HEK293 (cell line): Measurements from ENCODE around the gene FRMD4B.

Experiments used
- CTCF ChIA-PET: fragments of 350-600 bp; formaldehyde crosslinking; extraction: SDS; loops from one replicate; lab custom pipeline; 2021; ENCODE audit warnings: antibody characterized with exemption; lab: Yijun Ruan, JAX
- POLR2A ChIA-PET: fragments of 300-600 bp; formaldehyde crosslinking; extraction: SDS; loops from one replicate; lab custom pipeline; 2020; ENCODE audit warnings: antibody characterized with exemption, inconsistent platforms; lab: Yijun Ruan, JAX
- H3K27ac ChIP-seq: fragments of 200-500 bp; sonication (Bioruptor generic); 2 replicates; pipeline ENCODE4 v1.5.1; 2014; ENCODE audit warnings: low read depth, low read length, control low read depth, inconsistent platforms; ENCODE audit errors: extremely low read depth
- H3K36me3 ChIP-seq, 2 experiments: fragments of 200-500 bp in 1 of 2; sonication (Bioruptor generic) in 1 of 2; 1 replicate in 1 of 2; 2 replicates in 1 of 2; pipeline ENCODE4 v1.5.1; 2014 to 2017; ENCODE audit warnings: inconsistent platforms in 2 of 2, low read length in 2 of 2; ENCODE audit not compliant: control insufficient read depth in 2 of 2, insufficient read depth in 1 of 2
- H3K4me1 ChIP-seq: fragments of 200-500 bp; sonication (Bioruptor generic); 2 replicates; pipeline ENCODE4 v1.5.1; 2014; ENCODE audit warnings: mild to moderate bottlenecking, low read length, inconsistent platforms; ENCODE audit not compliant: control insufficient read depth, insufficient read depth
- H3K4me3 ChIP-seq: 2 replicates; pipeline ENCODE4 v1.5.1; 2011; ENCODE audit warnings: low read depth, mild to moderate bottlenecking, control low read depth, low read length, moderate library complexity
- H3K9me3 ChIP-seq: fragments of 200-500 bp; sonication (Bioruptor generic); 2 replicates; pipeline ENCODE4 v1.5.1; 2014; ENCODE audit warnings: low read depth, low read length, inconsistent platforms; ENCODE audit not compliant: control insufficient read depth, insufficient read depth
- AEBP2 ChIP-seq: fragments of 450-650 bp; formaldehyde crosslinking; IDR thresholded peaks from 2 replicates; pipeline ENCODE4 v1.5.1; 2016; ENCODE audit warnings: missing biosample characterization, missing genetic modification characterization, borderline replicate concordance
- EGR2 ChIP-seq: fragments of 450-650 bp; formaldehyde crosslinking; IDR thresholded peaks from 2 replicates; pipeline ENCODE4 v1.5.1; 2016; ENCODE audit warnings: low read depth, missing biosample characterization, missing genetic modification characterization
- ELK4 ChIP-seq: IDR thresholded peaks from 2 replicates; pipeline ENCODE4 v1.6.1; 2011; ENCODE audit warnings: mild to moderate bottlenecking, low read depth, low read length, borderline replicate concordance
- GLIS2 ChIP-seq: fragments of 450-650 bp; formaldehyde crosslinking; IDR thresholded peaks from 2 replicates; pipeline ENCODE4 v1.5.1; 2016; ENCODE audit warnings: missing biosample characterization, missing genetic modification characterization
- KLF10 ChIP-seq: fragments of 450-650 bp; IDR thresholded peaks from 2 replicates; pipeline ENCODE4 v1.5.1; 2018; ENCODE audit warnings: missing biosample characterization, mild to moderate bottlenecking, missing genetic modification characterization
- KLF17 ChIP-seq: fragments of 450-650 bp; formaldehyde crosslinking; IDR thresholded peaks from 2 replicates; pipeline ENCODE4 v1.5.1; 2016; ENCODE audit warnings: missing biosample characterization, missing genetic modification characterization
- MYNN ChIP-seq: fragments of 450-650 bp; formaldehyde crosslinking; IDR thresholded peaks from 2 replicates; pipeline ENCODE4 v1.5.1; 2016; ENCODE audit warnings: missing biosample characterization, missing genetic modification characterization, borderline replicate concordance
- PATZ1 ChIP-seq: fragments of 450-650 bp; formaldehyde crosslinking; IDR thresholded peaks from 2 replicates; pipeline ENCODE4 v1.5.1; 2016; ENCODE audit warnings: missing biosample characterization, missing genetic modification characterization
- REPIN1 ChIP-seq: fragments of 450-650 bp; formaldehyde crosslinking; IDR thresholded peaks from 2 replicates; pipeline ENCODE4 v1.5.1; 2017; ENCODE audit warnings: missing biosample characterization, missing genetic modification characterization, low read depth
- ZBTB21 ChIP-seq: fragments of 450-650 bp; formaldehyde crosslinking; IDR thresholded peaks from 2 replicates; pipeline ENCODE4 v1.5.1; 2017; ENCODE audit warnings: missing biosample characterization, missing genetic modification characterization
- ZBTB48 ChIP-seq: fragments of 450-650 bp; formaldehyde crosslinking; IDR thresholded peaks from 2 replicates; pipeline ENCODE4 v1.5.1; 2016; ENCODE audit warnings: missing biosample characterization, missing genetic modification characterization
- ZNF114 ChIP-seq: fragments of 450-650 bp; formaldehyde crosslinking; IDR thresholded peaks from 2 replicates; pipeline ENCODE4 v1.5.0; 2017; ENCODE audit warnings: missing biosample characterization, missing genetic modification characterization
- ZNF121 ChIP-seq: fragments of 450-650 bp; formaldehyde crosslinking; IDR thresholded peaks from 2 replicates; pipeline ENCODE4 v1.5.1; 2016; ENCODE audit warnings: missing biosample characterization, missing genetic modification characterization
- ZNF132 ChIP-seq: fragments of 450-650 bp; formaldehyde crosslinking; IDR thresholded peaks from 2 replicates; pipeline ENCODE4 v1.5.1; 2017; ENCODE audit warnings: missing biosample characterization, missing genetic modification characterization, borderline replicate concordance
- ZNF140 ChIP-seq: fragments of 450-650 bp; formaldehyde crosslinking; IDR thresholded peaks from 2 replicates; pipeline ENCODE4 v1.5.1; 2016; ENCODE audit warnings: missing biosample characterization, missing genetic modification characterization
- ZNF148 ChIP-seq: fragments of 450-650 bp; formaldehyde crosslinking; IDR thresholded peaks from 2 replicates; pipeline ENCODE4 v1.5.0; 2017; ENCODE audit warnings: missing biosample characterization, missing genetic modification characterization, borderline replicate concordance
- ZNF19 ChIP-seq: fragments of 450-650 bp; formaldehyde crosslinking; IDR thresholded peaks from 2 replicates; pipeline ENCODE4; 2016; ENCODE audit warnings: missing biosample characterization, missing genetic modification characterization, low read depth
- ZNF202 ChIP-seq: fragments of 450-650 bp; formaldehyde crosslinking; IDR thresholded peaks from 2 replicates; pipeline ENCODE4 v1.5.1; 2016; ENCODE audit warnings: missing biosample characterization, missing genetic modification characterization, borderline replicate concordance
- ZNF223 ChIP-seq: fragments of 450-650 bp; formaldehyde crosslinking; IDR thresholded peaks from 2 replicates; pipeline ENCODE4 v1.5.1; 2016; ENCODE audit warnings: missing biosample characterization, missing genetic modification characterization
- ZNF514 ChIP-seq: fragments of 450-650 bp; formaldehyde crosslinking; IDR thresholded peaks from 2 replicates; pipeline ENCODE4 v1.5.1; 2016; ENCODE audit warnings: missing biosample characterization, missing genetic modification characterization
- ZNF596 ChIP-seq: fragments of 450-650 bp; IDR thresholded peaks from 2 replicates; pipeline ENCODE4 v1.5.0; 2018; ENCODE audit warnings: missing biosample characterization, mild to moderate bottlenecking, missing genetic modification characterization, moderate library complexity
- ZNF629 ChIP-seq: fragments of 450-650 bp; formaldehyde crosslinking; IDR thresholded peaks from 2 replicates; pipeline ENCODE4 v1.5.1; 2017; ENCODE audit warnings: missing biosample characterization, missing genetic modification characterization
- ZNF660 ChIP-seq: fragments of 450-650 bp; IDR thresholded peaks from 2 replicates; pipeline ENCODE4 v1.5.1; 2018; ENCODE audit warnings: missing biosample characterization, mild to moderate bottlenecking, missing genetic modification characterization
- ZNF76 ChIP-seq: fragments of 450-650 bp; formaldehyde crosslinking; IDR thresholded peaks from 2 replicates; pipeline ENCODE4; 2016; ENCODE audit warnings: low read depth, missing biosample characterization, missing genetic modification characterization, borderline replicate concordance
- TF ChIP-seq, protein P1 (sequence below): fragments of 450-650 bp; formaldehyde crosslinking; IDR thresholded peaks from 2 replicates; pipeline ENCODE4 v1.5.1; 2017; ENCODE audit warnings: missing biosample characterization, missing genetic modification characterization

The FRMD4B gene

GRCh38 chr3:69160525-69160924, 225.4 kb downstream of the FRMD4B start:
- no peaks in the 10 kb centered on the region for H3K4me1 ChIP-seq
- no peak overlapping the region for H3K4me3 ChIP-seq
- TF ChIP-seq REPIN1 (tag by site-specific recombination) (no peak), ELK4 (no peak), MYNN (tag by site-specific recombination) (no peak), KLF10 (tag by site-specific recombination) (no peak), ZNF114 (no peak), ZBTB21 (no peak), AEBP2 (tag by site-specific recombination) (no peak), ZNF660 (tag by site-specific recombination) (no peak), GLIS2 (tag by site-specific recombination) (no peak), ZNF223 (tag by site-specific recombination) (no peak), ZNF596 (tag by site-specific recombination) (no peak), ZNF140 (tag by site-specific recombination) (no peak), ZBTB48 (tag by site-specific recombination) (no peak)
- TF ChIP-seq, protein P1, sequence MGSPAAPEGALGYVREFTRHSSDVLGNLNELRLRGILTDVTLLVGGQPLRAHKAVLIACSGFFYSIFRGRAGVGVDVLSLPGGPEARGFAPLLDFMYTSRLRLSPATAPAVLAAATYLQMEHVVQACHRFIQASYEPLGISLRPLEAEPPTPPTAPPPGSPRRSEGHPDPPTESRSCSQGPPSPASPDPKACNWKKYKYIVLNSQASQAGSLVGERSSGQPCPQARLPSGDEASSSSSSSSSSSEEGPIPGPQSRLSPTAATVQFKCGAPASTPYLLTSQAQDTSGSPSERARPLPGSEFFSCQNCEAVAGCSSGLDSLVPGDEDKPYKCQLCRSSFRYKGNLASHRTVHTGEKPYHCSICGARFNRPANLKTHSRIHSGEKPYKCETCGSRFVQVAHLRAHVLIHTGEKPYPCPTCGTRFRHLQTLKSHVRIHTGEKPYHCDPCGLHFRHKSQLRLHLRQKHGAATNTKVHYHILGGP (tag by site-specific recombination) = no peak
- H3K36me3 ChIP-seq = no peaks in the 10 kb centered on the region
- ChIA-PET POLR2A (interaction anchor here (0.9 kb wide), 1 partner anchor 145 kb away, joined by 3 read pairs; no protein-coding TSS in a partner anchor), CTCF (interaction anchor here (0.7 to 6.2 kb wide), 14 partner anchors 35 to 603 kb away, joined by 3 to 173 read pairs (median 6); no protein-coding TSS in a partner anchor)
- H3K27ac ChIP-seq = no peak overlapping the region
- no peaks in the 10 kb centered on the region for H3K9me3 ChIP-seq

GRCh38 chr3:69160107-69160506, 225.8 kb downstream of the FRMD4B start:
- Histone ChIP-seq H3K4me3 (no peak overlapping the region), H3K36me3 (no peaks in the 10 kb centered on the region), H3K27ac (no peak overlapping the region), H3K4me1 (no peaks in the 10 kb centered on the region), H3K9me3 (no peaks in the 10 kb centered on the region)
- CTCF ChIA-PET = interaction anchor here (0.6 to 6.2 kb wide), 9 partner anchors 40 to 279 kb away, joined by 3 to 173 read pairs (median 5); no protein-coding TSS in a partner anchor
- POLR2A ChIA-PET = interaction anchor here (0.9 kb wide), 1 partner anchor 145 kb away, joined by 3 read pairs; no protein-coding TSS in a partner anchor
- no peak for TF ChIP-seq ZNF202 (tag by site-specific recombination)
- TF ChIP-seq ZNF76 (tag by site-specific recombination) = no peak
- TF ChIP-seq PATZ1 (tag by site-specific recombination) = no peak
- TF ChIP-seq ZNF148 (tag by site-specific recombination) = no peak
- TF ChIP-seq ZNF19 = no peak
- TF ChIP-seq ZNF121 = no peak
- no peak for TF ChIP-seq ZNF514 (tag by site-specific recombination)
- TF ChIP-seq KLF17 (tag by site-specific recombination) = no peak
- no peak for TF ChIP-seq EGR2 (tag by site-specific recombination)
- no peak for TF ChIP-seq ZNF629 (tag by site-specific recombination)
- no peak for TF ChIP-seq ZNF132
- no peak for TF ChIP-seq ZBTB48 (tag by site-specific recombination)
